H1 (cell line): ENCODE measurements around the gene CD37. TPM values are rescaled to one million over a fixed set of nuclear protein-coding genes. Genes with fewer than 3 reads are reported as not detected.

Experiments
- CTCF ChIA-PET: fragments of 300-600 bp; sonication (Branson Sonifier 250); formaldehyde crosslinking; loops from one replicate; lab custom pipeline; 2021; ENCODE audit not compliant: partially characterized antibody; lab: Charles Lee
- POLR2A ChIA-PET: fragments of 300-600 bp; sonication (Branson Sonifier 250); formaldehyde crosslinking; loops from one replicate; lab custom pipeline; 2021; ENCODE audit warnings: inconsistent platforms; ENCODE audit not compliant: partially characterized antibody; lab: Charles Lee
- DNase-seq, 2 experiments: peaks; one replicate each; pipeline versions ENCODE4 v3.0.0 to v3.0.0-alpha.2; 2010 to 2022; ENCODE audit warnings: low spot score in 2 of 2, low read depth in 1 of 2, mixed read lengths in 1 of 2
- FAIRE-seq: peaks from 2 replicates; lab custom pipeline; 2011; peaks lifted over from hg19 to GRCh38; lab: Jason Lieb, UNC
- H2AFZ ChIP-seq: 2 replicates; pipeline ENCODE4 v1.8.1; 2012; ENCODE audit warnings: low read length, inconsistent platforms
- H2AK5ac ChIP-seq: 2 replicates; pipeline ENCODE4 v1.6.1; 2013; ENCODE audit warnings: low read depth, low read length
- H2BK120ac ChIP-seq: replicated peaks from 2 replicates; pipeline ENCODE3; 2013; ENCODE audit warnings: low read depth, low read length, inconsistent platforms
- H2BK12ac ChIP-seq: 2 replicates; pipeline ENCODE4 v1.6.1; 2013; ENCODE audit warnings: low read depth, low read length
- H2BK15ac ChIP-seq: 2 replicates; pipeline ENCODE4 v1.6.1; 2013; ENCODE audit warnings: low read length
- H2BK20ac ChIP-seq: 2 replicates; pipeline ENCODE4 v1.6.1; 2013; ENCODE audit warnings: low read length
- H2BK5ac ChIP-seq: 2 replicates; pipeline ENCODE4 v1.6.1; 2013; ENCODE audit warnings: low read depth, low read length
- H3K14ac ChIP-seq: 2 replicates; pipeline ENCODE4 v1.6.1; 2013; ENCODE audit warnings: inconsistent platforms; ENCODE audit not compliant: insufficient read length
- H3K18ac ChIP-seq: 2 replicates; pipeline ENCODE4 v1.6.1; 2013; ENCODE audit warnings: low read length; ENCODE audit errors: extremely low read depth
- H3K23ac ChIP-seq: 2 replicates; pipeline ENCODE4 v1.6.1; 2013; ENCODE audit warnings: inconsistent platforms; ENCODE audit not compliant: insufficient read length
- H3K23me2 ChIP-seq: 2 replicates; pipeline ENCODE4 v1.6.1; 2013; ENCODE audit warnings: low read depth, low read length
- H3K27ac ChIP-seq: 2 replicates; pipeline ENCODE4 v1.6.1; 2011; ENCODE audit warnings: low read depth, low read length, inconsistent platforms
- H3K27me3 ChIP-seq, 4 experiments: replicated peaks in 1 of 4; 1 replicate in 1 of 4; 2 replicates in 3 of 4; pipeline versions ENCODE4 v1.6.1 to v1.8.1; 2011 to 2013; ENCODE audit warnings: low read length in 3 of 4, mild to moderate bottlenecking in 3 of 4, inconsistent platforms in 2 of 4, mixed read lengths in 2 of 4, moderate library complexity in 1 of 4; ENCODE audit not compliant: control insufficient read depth in 3 of 4, insufficient read depth in 3 of 4; ENCODE audit errors: extremely low read depth in 1 of 4
- H3K36me3 ChIP-seq, 4 experiments: 2 replicates each; pipeline versions ENCODE4 v1.6.1 to v1.8.1; 2011 to 2013; ENCODE audit warnings: mild to moderate bottlenecking in 4 of 4, low read length in 3 of 4, moderate library complexity in 2 of 4, control low read depth in 1 of 4, inconsistent platforms in 1 of 4; ENCODE audit not compliant: insufficient read depth in 4 of 4, control insufficient read depth in 2 of 4
- H3K4ac ChIP-seq: replicated peaks from 2 replicates; pipeline ENCODE3; 2013; ENCODE audit warnings: low read length, low read depth, mixed read lengths, inconsistent platforms; ENCODE audit not compliant: insufficient read length
- H3K4me1 ChIP-seq, 4 experiments: replicated peaks in 1 of 4; 1 replicate in 1 of 4; 2 replicates in 3 of 4; pipeline versions ENCODE4 v1.6.1 to v1.8.1; 2011 to 2013; ENCODE audit warnings: low read length in 3 of 4, inconsistent platforms in 2 of 4, mixed read lengths in 1 of 4; ENCODE audit not compliant: insufficient read depth in 4 of 4, control insufficient read depth in 3 of 4
- H3K4me2 ChIP-seq, 2 experiments: 2 replicates each; pipeline versions ENCODE4 v1.6.1 to v1.8.1; 2011 to 2013; ENCODE audit warnings: low read depth in 2 of 2, low read length in 2 of 2, control low read depth in 1 of 2, inconsistent platforms in 1 of 2, mild to moderate bottlenecking in 1 of 2; ENCODE audit not compliant: insufficient read depth in 1 of 2
- H3K4me3 ChIP-seq, 4 experiments: fragments of 200-600, 300-600 bp in 1 of 4; sonication (generic), shearing (Covaris generic), sonication (Bioruptor Twin) in 1 of 4; 2 replicates each; pipeline versions ENCODE4 v1.5.1 to v1.8.1; 2011 to 2016; ENCODE audit warnings: low read length in 4 of 4, low read depth in 3 of 4, control low read depth in 2 of 4, inconsistent platforms in 2 of 4, mild to moderate bottlenecking in 2 of 4, mixed read lengths in 1 of 4, moderate library complexity in 1 of 4; ENCODE audit not compliant: insufficient read depth in 2 of 4; ENCODE audit errors: extremely low read depth in 1 of 4
- H3K56ac ChIP-seq: replicated peaks from 2 replicates; pipeline ENCODE3; 2013; ENCODE audit warnings: low read depth, mild to moderate bottlenecking, mixed read lengths, low read length, inconsistent platforms; ENCODE audit not compliant: insufficient read length
- H3K79me1 ChIP-seq: 2 replicates; pipeline ENCODE4 v1.6.1; 2013; ENCODE audit warnings: low read depth, low read length, control low read depth
- H3K79me2 ChIP-seq, 2 experiments: 2 replicates each; pipeline versions ENCODE4 v1.6.1 to v1.8.1; 2012 to 2013; ENCODE audit warnings: low read length in 2 of 2, mild to moderate bottlenecking in 2 of 2, inconsistent platforms in 1 of 2; ENCODE audit not compliant: insufficient read depth in 2 of 2, control insufficient read depth in 1 of 2
- H3K9ac ChIP-seq, 4 experiments: replicated peaks in 1 of 4; 1 replicate in 1 of 4; 2 replicates in 3 of 4; pipeline versions ENCODE4 v1.6.1 to v1.8.1; 2011 to 2013; ENCODE audit warnings: low read depth in 3 of 4, low read length in 3 of 4, control low read depth in 2 of 4, mild to moderate bottlenecking in 2 of 4, moderate library complexity in 2 of 4, inconsistent platforms in 1 of 4; ENCODE audit errors: extremely low read depth in 1 of 4
- H3K9me3 ChIP-seq, 2 experiments: 2 replicates each; pipeline versions ENCODE4 v1.6.1 to v1.8.1; 2012 to 2013; ENCODE audit warnings: mild to moderate bottlenecking in 2 of 2, moderate library complexity in 2 of 2, control low read depth in 1 of 2, inconsistent platforms in 1 of 2, low read depth in 1 of 2, low read length in 1 of 2, mixed read lengths in 1 of 2; ENCODE audit not compliant: insufficient read depth in 2 of 2
- H4K20me1 ChIP-seq, 2 experiments: replicated peaks in 1 of 2; 2 replicates each; pipeline versions ENCODE3 to v1.8.1; 2011 to 2013; ENCODE audit warnings: inconsistent platforms in 2 of 2, low read length in 2 of 2, mild to moderate bottlenecking in 1 of 2; ENCODE audit not compliant: insufficient read depth in 2 of 2, control insufficient read depth in 1 of 2
- H4K5ac ChIP-seq: 2 replicates; pipeline ENCODE4 v1.6.1; 2013; ENCODE audit warnings: low read length, low read depth, mixed read lengths, inconsistent platforms; ENCODE audit not compliant: insufficient read length
- H4K8ac ChIP-seq: 2 replicates; pipeline ENCODE4 v1.8.0; 2013; ENCODE audit warnings: mild to moderate bottlenecking, moderate library complexity, low read length, inconsistent platforms; ENCODE audit not compliant: insufficient read depth; ENCODE audit errors: extremely low read depth
- H4K91ac ChIP-seq: replicated peaks from 2 replicates; pipeline ENCODE3; 2013; ENCODE audit warnings: low read length, mixed read lengths, inconsistent platforms; ENCODE audit not compliant: insufficient read length
- POLR2A ChIP-seq, 2 experiments: IDR thresholded peaks; 1 replicate in 1 of 2; 2 replicates in 1 of 2; pipeline ENCODE4 v1.6.1; 2011; ENCODE audit warnings: low read depth in 2 of 2, low read length in 2 of 2, mild to moderate bottlenecking in 2 of 2; ENCODE audit errors: control extremely low read depth in 1 of 2
- WGBS, 2 experiments: shearing (Covaris generic) in 1 of 2; methylation state at CpG; one replicate each; pipeline versions ENCODE4 v1.1.6 to v1.1.7; 2013 to 2015; ENCODE audit warnings: low lambda C conversion rate in 2 of 2, mixed read lengths in 2 of 2, inconsistent platforms in 1 of 2, low coverage in 1 of 2, missing lambda C conversion rate in 1 of 2; ENCODE audit not compliant: insufficient replicate concordance in 2 of 2, insufficient coverage in 1 of 2, insufficient read length in 1 of 2; ENCODE audit errors: extremely low coverage in 1 of 2, missing lambda C conversion rate in 1 of 2; 5-methylcytosine and 5-hydroxymethylcytosine counted together
- long read RNA-seq, 2 experiments: library from RNA in 1 of 2; library from capped mRNA in 1 of 2; stranded (forward); transcript quantifications; one replicate each; pipeline ENCODE4 v2.0.0, GENCODE V29; 2021; ENCODE audit warnings: inconsistent platforms in 1 of 2
- polyA minus RNA-seq, 3 experiments: library from RNA; depleted of rRNA, polyadenylated mRNA; stranded (reverse); fragments of >200 nt; gene quantifications; 1 replicate in 2 of 3; 2 replicates in 1 of 3; pipeline ENCODE4 v1.2.3, GENCODE V29; 2011
- polyA plus RNA-seq, 7 experiments: library from polyadenylated mRNA; depleted of rRNA in 3 of 7; stranded (reverse) in 5 of 7; unstranded in 2 of 7; fragments of >200 nt in 5 of 7; fragments of 200-250 nt in 2 of 7; gene quantifications; 1 replicate in 5 of 7; 2 replicates in 1 of 7; 4 replicates in 1 of 7; pipeline versions ENCODE4 v1.2.1 to v1.2.3, GENCODE V29; 2011 to 2013; ENCODE audit warnings: missing spikeins in 2 of 7, mixed read lengths in 2 of 7
- total RNA-seq: library from RNA; stranded (reverse); fragmentation: NEBNext Ultra II Directional; extraction: Animal tissue kit (Norgen Biotek cat#: 25700); gene quantifications from 2 replicates; pipeline ENCODE4 v1.2.1, GENCODE V29; 2021
- TF ChIP-seq, protein P1 (sequence below): IDR thresholded peaks from 2 replicates; pipeline ENCODE4 v1.6.1; 2012; ENCODE audit warnings: inconsistent platforms

The CD37 gene, protein sequence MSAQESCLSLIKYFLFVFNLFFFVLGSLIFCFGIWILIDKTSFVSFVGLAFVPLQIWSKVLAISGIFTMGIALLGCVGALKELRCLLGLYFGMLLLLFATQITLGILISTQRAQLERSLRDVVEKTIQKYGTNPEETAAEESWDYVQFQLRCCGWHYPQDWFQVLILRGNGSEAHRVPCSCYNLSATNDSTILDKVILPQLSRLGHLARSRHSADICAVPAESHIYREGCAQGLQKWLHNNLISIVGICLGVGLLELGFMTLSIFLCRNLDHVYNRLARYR
- total RNA-seq: not detected in 2 replicates
- not detected in 2 replicates for polyA plus RNA-seq (2011; rRNA removed)
- not detected for polyA plus RNA-seq (2011; cell fraction: cytosol; rRNA removed)
- polyA plus RNA-seq (2011; cell fraction: nucleus; rRNA removed): 0.16 TPM
- polyA plus RNA-seq (2012, experiment 1 of 2): 1.9 to 55.2 TPM (median 3.7 TPM) in 4 replicates
- polyA plus RNA-seq (2012, experiment 2 of 2): 77.7 TPM
- 0.24 TPM for polyA plus RNA-seq (2013, experiment 1 of 2)
- polyA plus RNA-seq (2013, experiment 2 of 2): 0.37 TPM
- not detected in 2 replicates for polyA minus RNA-seq (2011; rRNA and poly(A)+ RNA removed)
- polyA minus RNA-seq (2011; cell fraction: cytosol; rRNA and poly(A)+ RNA removed): not detected
- polyA minus RNA-seq (2011; cell fraction: nucleus; rRNA and poly(A)+ RNA removed): not detected
- long read RNA-seq, experiment 1: 0 reads
- long read RNA-seq, experiment 2: 0 reads

DNA sequence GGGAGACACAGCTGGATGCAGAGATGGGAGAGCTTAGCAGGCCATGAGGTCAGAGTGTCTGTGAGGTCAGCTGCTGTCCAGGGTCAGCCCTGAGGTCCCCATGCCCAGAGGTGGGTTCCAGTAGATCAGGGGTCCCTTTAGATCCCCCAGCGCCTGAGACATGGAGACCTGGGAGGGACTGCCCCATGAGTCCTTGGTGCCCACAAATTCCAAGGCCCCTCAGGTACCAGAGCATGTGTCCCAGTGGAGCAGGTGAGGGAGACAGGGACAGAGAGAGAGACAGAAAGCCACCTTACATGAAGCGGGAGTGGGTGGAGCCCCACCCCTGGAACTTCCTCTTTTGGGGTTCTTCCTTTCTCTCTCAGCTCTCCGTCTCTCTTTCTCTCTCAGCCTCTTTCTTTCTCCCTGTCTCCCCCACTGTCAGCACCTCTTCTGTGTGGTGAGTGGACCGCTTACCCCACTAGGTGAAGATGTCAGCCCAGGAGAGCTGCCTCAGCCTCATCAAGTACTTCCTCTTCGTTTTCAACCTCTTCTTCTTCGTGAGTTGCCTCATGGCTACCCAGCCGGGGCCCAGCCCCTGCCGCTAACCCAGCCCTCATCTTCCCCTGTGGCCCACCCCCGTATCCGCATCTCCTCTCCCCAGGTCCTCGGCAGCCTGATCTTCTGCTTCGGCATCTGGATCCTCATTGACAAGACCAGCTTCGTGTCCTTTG, at the start of gene CD37:
CD37 (plus strand) TSS at position 336 of the 713 bp plus-strand sequence; CDS start at position 471, 135 bp downstream.
- Histone ChIP-seq H2BK15ac (no peak within 1 kb of the TSS), H2BK120ac (no peak within 1 kb of the TSS), H3K4me1 (peaks cover 0 to 15% (median 10%) of the 10 kb centered on the region in 4 experiments; a peak in 6 of 7 replicates), H4K20me1 (peaks cover 2 to 14% of the 10 kb centered on the region in 2 experiments), H2AFZ (no peak within 1 kb of the TSS), H2BK12ac (no peak within 1 kb of the TSS), H3K9me3 (no peaks in the 10 kb centered on the region), H3K23me2 (peaks cover 13% of the 10 kb centered on the region), H3K18ac (no peak within 1 kb of the TSS), H4K5ac (no peak within 1 kb of the TSS), H3K79me2 (no peaks in the 10 kb centered on the region), H2AK5ac (no peak within 1 kb of the TSS; the same call in 1 of the 2 replicates), H2BK5ac (no peak within 1 kb of the TSS), H2BK20ac (no peak within 1 kb of the TSS), H3K14ac (no peak within 1 kb of the TSS), H3K4ac (no peak within 1 kb of the TSS), H3K36me3 (0 out of 8 replicates have a peak, but pooled peaks cover 0 to 3% (median 0%) of the 10 kb centered on the region in 4 experiments), H3K9ac (no peak within 1 kb of the TSS), H3K23ac (no peak within 1 kb of the TSS), H4K8ac (peak within 1 kb of the TSS; percentile 16), H3K4me3 (no peak within 1 kb of the TSS), H3K79me1 (no peaks in the 10 kb centered on the region), H3K27ac (no peak within 1 kb of the TSS), H3K56ac (no peak within 1 kb of the TSS), H3K4me2 (no peak within 1 kb of the TSS), H3K27me3 (peaks cover 0 to 10% (median 3%) of the 10 kb centered on the region in 4 experiments; a peak in 4 of 7 replicates), H4K91ac (no peak within 1 kb of the TSS)
- ChIA-PET POLR2A (interaction anchor here (0.9 to 1.6 kb wide), 2 partner anchors 27 to 31 kb away, joined by 3 to 5 read pairs; partner anchors contain the start of gene TEAD2), CTCF (interaction anchor here (1.0 to 1.3 kb wide), 2 partner anchors 34 to 109 kb away, joined by 3 to 5 read pairs; no protein-coding TSS in a partner anchor)
- DNase-seq (no peak), FAIRE-seq (no peak)
- TF ChIP-seq, protein P1, sequence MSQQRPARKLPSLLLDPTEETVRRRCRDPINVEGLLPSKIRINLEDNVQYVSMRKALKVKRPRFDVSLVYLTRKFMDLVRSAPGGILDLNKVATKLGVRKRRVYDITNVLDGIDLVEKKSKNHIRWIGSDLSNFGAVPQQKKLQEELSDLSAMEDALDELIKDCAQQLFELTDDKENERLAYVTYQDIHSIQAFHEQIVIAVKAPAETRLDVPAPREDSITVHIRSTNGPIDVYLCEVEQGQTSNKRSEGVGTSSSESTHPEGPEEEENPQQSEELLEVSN: no peak
- TF ChIP-seq POLR2A (IDR thresholded peaks at IDR 0.05; ENCODE audit: control extremely low read depth in 1 of 2, low read depth in 2 of 2, low read length in 2 of 2): peak in 1 of 2 experiments; percentile 15; a peak in 1 of 3 replicates
- 80% methylated on average over 13 of the region's 13 CpGs; no CpG with 5 or more reads in 1 of the 2 experiments for WGBS, 2 experiments
